MM.1S (cell line): ENCODE data around the gene ITIH6.

ENCODE experiments used
- CTCF ChIP-seq: fragments of 300-600 bp; sonication (generic); IDR thresholded peaks from 2 replicates; pipeline ENCODE4 v1.5.1; 2016; ENCODE audit warnings: antibody characterized with exemption, low read length, mixed read lengths
- EZH2 ChIP-seq: fragments of 300-600 bp; sonication (generic); optimal IDR thresholded peaks from 2 replicates; pipeline ENCODE3; 2017; ENCODE audit warnings: low read depth, mild to moderate bottlenecking, antibody characterized with exemption, low read length, mixed read lengths
- EZH2phosphoT487 ChIP-seq: fragments of 300-600 bp; sonication (generic); IDR thresholded peaks from 2 replicates; pipeline ENCODE4 v1.6.1; 2018; ENCODE audit warnings: antibody characterized with exemption, low read length

GRCh38 chrX:54812306-54812705 lies 14.3 kb upstream of the ITIH6 start:
- no peak for TF ChIP-seq CTCF
- no peak for TF ChIP-seq EZH2
- no peak for TF ChIP-seq EZH2phosphoT487
